D721Med (cell line): ENCODE data around the gene PPCDC.
A peak's percentile ranks its signal among the peaks of the same experiment; 100 is the strongest.

ENCODE experiments used
- DNase-seq: peaks from one replicate; pipeline ENCODE4 v3.0.0; 2011; ENCODE audit warnings: low spot score; ENCODE audit not compliant: insufficient read length
- FAIRE-seq: peaks from 2 replicates; lab custom pipeline; 2011; peaks lifted over from hg19 to GRCh38; lab: Jason Lieb, UNC
- TF ChIP-seq, protein P1 (sequence below): IDR thresholded peaks from 2 replicates; pipeline ENCODE4 v1.5.1; 2012; ENCODE audit warnings: mild to moderate bottlenecking, control low read depth; ENCODE audit not compliant: insufficient read depth; ENCODE audit errors: missing control alignments

Gene PPCDC, protein sequence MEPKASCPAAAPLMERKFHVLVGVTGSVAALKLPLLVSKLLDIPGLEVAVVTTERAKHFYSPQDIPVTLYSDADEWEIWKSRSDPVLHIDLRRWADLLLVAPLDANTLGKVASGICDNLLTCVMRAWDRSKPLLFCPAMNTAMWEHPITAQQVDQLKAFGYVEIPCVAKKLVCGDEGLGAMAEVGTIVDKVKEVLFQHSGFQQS

DNA sequence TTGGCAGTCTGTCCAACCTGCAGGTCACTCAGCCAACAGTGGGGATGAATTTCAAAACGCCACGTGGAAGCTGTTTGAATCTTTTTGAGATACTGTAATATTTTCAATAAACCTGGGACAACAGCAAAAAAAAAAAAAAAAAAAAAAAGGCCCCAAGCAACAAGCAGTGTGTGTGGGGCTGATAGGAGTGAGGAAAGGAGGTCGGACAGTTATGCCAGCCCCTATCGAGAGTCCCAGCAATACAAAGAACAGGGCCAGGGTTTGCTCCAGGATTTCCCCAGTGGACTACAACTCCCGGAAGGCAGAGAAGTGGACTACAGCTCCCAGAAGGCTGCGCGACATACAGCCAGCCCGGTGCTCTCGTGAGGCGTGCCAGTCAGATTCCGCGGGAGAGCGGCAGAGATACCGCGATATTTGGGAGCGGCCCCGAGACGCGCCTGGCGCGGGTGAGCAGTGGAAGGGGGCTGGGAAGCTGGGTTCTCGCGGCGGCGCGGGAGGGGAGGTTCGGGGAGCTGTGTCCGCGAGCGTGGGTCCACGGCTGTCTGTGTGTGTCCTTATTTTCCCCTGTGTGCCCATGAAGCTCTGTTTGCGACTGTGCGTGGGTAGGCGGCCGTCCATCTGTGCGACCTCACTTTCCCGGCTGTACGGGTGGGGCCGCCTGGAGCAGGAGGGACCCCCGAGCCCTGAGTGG, at the start of gene PPCDC:
Gene PPCDC (plus strand): TSS at position 410 of the 691 bp plus-strand sequence. CDS start 4,729 bp downstream, outside the sequence.
- FAIRE-seq (no peak), DNase-seq (peak; percentile 99)
- TF ChIP-seq, protein P1, sequence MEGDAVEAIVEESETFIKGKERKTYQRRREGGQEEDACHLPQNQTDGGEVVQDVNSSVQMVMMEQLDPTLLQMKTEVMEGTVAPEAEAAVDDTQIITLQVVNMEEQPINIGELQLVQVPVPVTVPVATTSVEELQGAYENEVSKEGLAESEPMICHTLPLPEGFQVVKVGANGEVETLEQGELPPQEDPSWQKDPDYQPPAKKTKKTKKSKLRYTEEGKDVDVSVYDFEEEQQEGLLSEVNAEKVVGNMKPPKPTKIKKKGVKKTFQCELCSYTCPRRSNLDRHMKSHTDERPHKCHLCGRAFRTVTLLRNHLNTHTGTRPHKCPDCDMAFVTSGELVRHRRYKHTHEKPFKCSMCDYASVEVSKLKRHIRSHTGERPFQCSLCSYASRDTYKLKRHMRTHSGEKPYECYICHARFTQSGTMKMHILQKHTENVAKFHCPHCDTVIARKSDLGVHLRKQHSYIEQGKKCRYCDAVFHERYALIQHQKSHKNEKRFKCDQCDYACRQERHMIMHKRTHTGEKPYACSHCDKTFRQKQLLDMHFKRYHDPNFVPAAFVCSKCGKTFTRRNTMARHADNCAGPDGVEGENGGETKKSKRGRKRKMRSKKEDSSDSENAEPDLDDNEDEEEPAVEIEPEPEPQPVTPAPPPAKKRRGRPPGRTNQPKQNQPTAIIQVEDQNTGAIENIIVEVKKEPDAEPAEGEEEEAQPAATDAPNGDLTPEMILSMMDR: no peak

GRCh38 chr15:74976159-74976558, 47.2 kb upstream of the PPCDC start:
- TF ChIP-seq, protein P1: no peak
- DNase-seq (no peak), FAIRE-seq (no peak)

GRCh38 chr15:74977599-74977998, 45.8 kb upstream of the PPCDC start:
- DNase-seq (no peak), FAIRE-seq (no peak)
- TF ChIP-seq, protein P1: no peak

DNA sequence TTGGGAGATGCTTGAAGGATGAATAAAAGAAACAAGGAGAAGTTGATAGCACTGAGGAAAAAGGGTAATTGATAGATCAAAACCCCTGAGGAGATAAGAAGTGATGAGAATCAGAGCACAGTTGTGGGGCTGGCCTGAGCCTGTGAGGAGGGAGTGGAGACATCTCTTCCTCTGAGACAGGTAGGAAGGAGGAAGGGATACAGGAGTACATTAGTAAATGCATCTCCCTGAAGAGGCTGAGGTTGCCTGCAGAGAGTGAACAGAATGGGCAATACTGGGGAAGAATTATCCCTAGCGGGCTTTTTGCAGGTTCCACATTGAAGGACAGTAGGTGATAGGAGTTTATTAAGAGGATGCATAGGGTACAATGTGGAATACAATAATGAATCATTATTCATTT, 45.3 kb upstream of the PPCDC start:
- TF ChIP-seq, protein P1: no peak
- FAIRE-seq (no peak), DNase-seq (no peak)

- TF ChIP-seq, protein P1: no peak
- DNase-seq: no peak
- no peak for FAIRE-seq
Measured at GRCh38 chr15:74978503-74978902, 44.9 kb upstream of the PPCDC start.

GRCh38 chr15:74982183-74982582, 41.2 kb upstream of the PPCDC start:
- TF ChIP-seq, protein P1: no peak
- DNase-seq (no peak), FAIRE-seq (no peak)

DNA sequence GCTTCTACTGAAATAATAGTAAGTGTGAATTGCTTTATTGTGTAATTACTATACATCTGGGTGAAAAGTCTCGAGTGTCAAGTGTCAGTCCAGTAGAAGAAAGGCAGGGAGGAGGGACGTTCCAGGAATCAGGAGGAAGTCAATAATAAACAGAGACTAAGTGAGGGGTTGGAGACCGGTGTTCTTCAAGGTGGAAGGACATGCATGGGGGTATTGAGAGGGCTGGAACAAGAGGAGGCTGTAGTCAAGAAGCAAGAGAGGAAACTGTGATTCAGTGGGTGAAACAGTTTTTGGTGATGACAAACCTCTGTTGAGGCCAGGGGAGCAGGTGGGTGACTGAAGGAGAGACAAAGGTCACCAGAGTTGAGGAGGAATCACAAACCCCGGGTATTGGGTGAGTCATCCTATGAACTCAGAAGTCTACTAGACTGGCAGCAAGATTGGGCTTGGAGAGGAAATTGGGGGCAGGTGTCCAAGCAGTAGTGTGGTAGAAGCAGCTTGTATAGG, 39.6 kb upstream of the PPCDC start:
- TF ChIP-seq, protein P1: no peak
- DNase-seq (no peak), FAIRE-seq (no peak)
